ENCODE data around the gene DISC1. TPM values are rescaled to one million over a fixed set of nuclear protein-coding genes. Genes with fewer than 3 reads are reported as not detected.

Gene DISC1
- total RNA-seq, 1 donor from 2014 or later: 16.0 TPM

DNA sequence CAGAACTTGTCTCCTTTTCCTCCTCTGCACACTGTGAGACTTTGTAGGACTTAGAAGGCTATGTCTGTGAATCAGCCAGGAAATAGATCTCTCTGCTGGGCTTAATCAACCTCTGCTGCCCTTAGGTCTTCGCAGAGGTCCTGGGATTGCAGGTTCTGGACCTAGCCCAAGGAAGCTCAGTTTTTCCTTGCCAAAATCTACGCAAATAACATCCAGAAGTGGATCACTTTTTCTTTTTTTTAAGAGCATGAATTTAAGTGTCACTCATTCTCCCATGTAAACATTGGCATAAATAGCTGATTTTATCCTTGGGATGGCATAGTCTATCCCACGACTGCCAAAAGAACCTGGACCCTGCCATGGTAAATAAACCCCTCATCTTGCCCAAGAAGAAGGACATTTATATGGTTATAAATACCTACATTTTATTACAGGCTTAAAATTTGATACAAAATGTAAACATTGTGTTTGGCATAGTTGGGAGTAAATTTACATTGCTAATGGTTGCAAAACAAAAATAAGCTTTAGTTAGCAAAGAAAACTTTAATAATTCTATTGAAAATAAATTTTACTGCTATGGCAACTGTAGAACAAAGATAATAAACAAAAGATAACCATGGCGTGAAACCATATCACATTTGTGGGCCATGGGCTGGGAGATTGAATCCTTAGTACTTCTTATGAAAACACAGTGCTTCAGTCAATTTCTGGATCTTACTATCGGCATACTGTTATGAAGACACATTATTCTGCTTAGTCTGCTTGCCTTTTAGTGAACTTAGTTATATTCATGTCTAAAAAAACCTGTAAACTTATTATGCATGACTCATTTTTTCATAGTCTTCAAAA lies 24.5 kb upstream of the DISC1 start:
- Histone ChIP-seq H3K4me3 (no peak overlapping the region), H3K27me3 (no peaks in the 10 kb centered on the region), H3K9me3 (no peaks in the 10 kb centered on the region), H3K4me1 (peaks cover 0 to 3% of the 10 kb centered on the region in 2 donors), H3K27ac (no peak overlapping the region), H3K36me3 (no peaks in the 10 kb centered on the region)
- intact Hi-C loops (cut with DNase I): loop anchor here (5.0 kb wide), 1 partner anchor 75 kb away; the partner anchor contains the start of gene TSNAX
- TF ChIP-seq, protein P1, sequence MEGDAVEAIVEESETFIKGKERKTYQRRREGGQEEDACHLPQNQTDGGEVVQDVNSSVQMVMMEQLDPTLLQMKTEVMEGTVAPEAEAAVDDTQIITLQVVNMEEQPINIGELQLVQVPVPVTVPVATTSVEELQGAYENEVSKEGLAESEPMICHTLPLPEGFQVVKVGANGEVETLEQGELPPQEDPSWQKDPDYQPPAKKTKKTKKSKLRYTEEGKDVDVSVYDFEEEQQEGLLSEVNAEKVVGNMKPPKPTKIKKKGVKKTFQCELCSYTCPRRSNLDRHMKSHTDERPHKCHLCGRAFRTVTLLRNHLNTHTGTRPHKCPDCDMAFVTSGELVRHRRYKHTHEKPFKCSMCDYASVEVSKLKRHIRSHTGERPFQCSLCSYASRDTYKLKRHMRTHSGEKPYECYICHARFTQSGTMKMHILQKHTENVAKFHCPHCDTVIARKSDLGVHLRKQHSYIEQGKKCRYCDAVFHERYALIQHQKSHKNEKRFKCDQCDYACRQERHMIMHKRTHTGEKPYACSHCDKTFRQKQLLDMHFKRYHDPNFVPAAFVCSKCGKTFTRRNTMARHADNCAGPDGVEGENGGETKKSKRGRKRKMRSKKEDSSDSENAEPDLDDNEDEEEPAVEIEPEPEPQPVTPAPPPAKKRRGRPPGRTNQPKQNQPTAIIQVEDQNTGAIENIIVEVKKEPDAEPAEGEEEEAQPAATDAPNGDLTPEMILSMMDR (IDR thresholded peaks at IDR 0.05): no peak
- DNase-seq (ENCODE audit: low spot score in 2 of 2): no peak

DNA sequence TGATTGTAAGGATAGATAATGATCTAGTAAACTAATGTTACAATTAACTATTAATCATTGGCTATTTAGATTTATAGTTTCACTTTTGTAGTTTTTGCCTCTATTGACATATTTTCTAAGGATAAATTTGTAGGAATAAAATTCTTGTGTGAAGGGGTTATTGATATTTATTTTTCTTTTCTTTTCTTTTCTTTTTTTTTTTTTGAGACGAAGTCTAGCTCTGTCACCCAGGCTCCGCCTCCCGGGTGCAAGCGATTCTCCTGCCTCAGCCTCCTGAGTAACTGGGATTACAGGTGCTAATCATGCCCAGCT lies 24.0 kb upstream of the DISC1 start:
- H3K27ac ChIP-seq: no peak overlapping the region
- intact Hi-C loops (cut with DNase I): loop anchor here (5.0 kb wide), 1 partner anchor 75 kb away; the partner anchor contains the start of gene TSNAX
- TF ChIP-seq, protein P1 (IDR thresholded peaks at IDR 0.05): no peak

DNA sequence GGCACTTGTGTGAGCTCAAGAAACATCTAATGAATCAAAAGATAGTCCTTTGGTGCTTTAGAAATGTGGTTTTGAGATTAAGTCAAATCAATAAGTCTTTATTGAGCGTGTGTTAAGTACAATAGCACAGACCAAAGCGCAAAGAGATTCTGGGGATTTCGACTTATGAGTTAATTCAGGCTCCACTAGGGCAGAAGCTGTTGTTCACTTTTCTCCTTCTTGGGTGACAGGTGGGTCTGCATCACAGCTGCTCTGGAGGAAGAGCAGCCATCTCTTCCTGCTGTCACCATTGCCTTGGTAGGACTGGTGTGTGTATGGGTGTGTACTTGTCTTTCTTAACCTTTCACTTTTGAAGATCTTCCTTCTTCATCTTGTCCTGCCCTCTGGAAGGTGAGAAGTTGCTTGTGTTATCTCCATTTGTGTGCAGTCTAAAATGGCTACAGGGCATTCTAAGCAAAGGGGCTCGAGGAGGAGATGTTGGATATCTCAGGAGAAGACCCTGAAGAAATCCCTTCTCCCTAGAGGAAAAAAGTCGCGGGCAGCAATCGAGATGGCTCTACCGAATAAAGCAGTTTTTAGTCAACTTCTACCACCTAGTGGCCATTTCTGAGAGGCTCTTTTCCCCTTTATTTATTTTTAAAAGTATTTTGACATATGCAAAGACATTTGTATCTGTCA lies 22.9 kb upstream of the DISC1 start:
- TF ChIP-seq, protein P1 (IDR thresholded peaks at IDR 0.05): peak; percentile 54 to 76 (median 56)
- Histone ChIP-seq H3K27me3 (no peaks in the 10 kb centered on the region), H3K36me3 (no peaks in the 10 kb centered on the region), H3K4me1 (peaks cover 0 to 3% of the 10 kb centered on the region in 2 donors), H3K9me3 (no peaks in the 10 kb centered on the region), H3K27ac (no peak overlapping the region), H3K4me3 (peak overlapping the region; percentile 59 to 63)
- intact Hi-C loops (cut with DNase I): loop anchor here (1.0 to 5.0 kb wide), 2 partner anchors 76 to 246 kb away; partner anchors contain the start of gene TSNAX
- no peak for DNase-seq (ENCODE audit: low spot score in 2 of 2)

More for the DNA sequence above, 24.0 kb upstream of the DISC1 start:
- DNase-seq (ENCODE audit: low spot score in 2 of 2): no peak
- Histone ChIP-seq H3K9me3 (no peaks in the 10 kb centered on the region), H3K27me3 (no peaks in the 10 kb centered on the region), H3K36me3 (no peaks in the 10 kb centered on the region), H3K4me3 (no peak overlapping the region), H3K4me1 (peaks cover 0 to 3% of the 10 kb centered on the region in 2 donors)

DNA sequence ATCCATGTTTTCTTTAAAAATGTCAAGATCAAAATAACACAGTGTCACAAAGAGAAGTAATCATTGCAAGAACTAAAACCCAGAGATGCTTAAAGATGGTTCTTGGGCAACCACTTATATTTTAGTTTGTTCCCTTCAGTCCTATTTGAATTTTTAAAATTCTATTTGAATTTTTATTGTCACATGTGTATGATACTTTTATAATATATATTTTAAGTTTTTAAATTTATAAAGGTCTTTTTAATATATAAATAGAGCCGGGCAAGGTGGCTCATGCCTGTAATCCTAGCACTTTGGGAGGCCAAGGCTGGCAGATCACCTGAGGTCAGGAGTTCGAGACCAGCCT lies 22.3 kb upstream of the DISC1 start:
- intact Hi-C loops (cut with DNase I): loop anchor here (1.0 to 5.0 kb wide), 2 partner anchors 77 to 247 kb away; partner anchors contain the start of gene TSNAX
- Histone ChIP-seq H3K4me1 (peaks cover 0 to 3% of the 10 kb centered on the region in 2 donors), H3K36me3 (no peaks in the 10 kb centered on the region), H3K27me3 (no peaks in the 10 kb centered on the region), H3K4me3 (peak overlapping the region; percentile 59 to 63), H3K27ac (no peak overlapping the region), H3K9me3 (no peaks in the 10 kb centered on the region)
- DNase-seq (ENCODE audit: low spot score in 2 of 2): no peak
- TF ChIP-seq, protein P1 (IDR thresholded peaks at IDR 0.05): no peak

DNA sequence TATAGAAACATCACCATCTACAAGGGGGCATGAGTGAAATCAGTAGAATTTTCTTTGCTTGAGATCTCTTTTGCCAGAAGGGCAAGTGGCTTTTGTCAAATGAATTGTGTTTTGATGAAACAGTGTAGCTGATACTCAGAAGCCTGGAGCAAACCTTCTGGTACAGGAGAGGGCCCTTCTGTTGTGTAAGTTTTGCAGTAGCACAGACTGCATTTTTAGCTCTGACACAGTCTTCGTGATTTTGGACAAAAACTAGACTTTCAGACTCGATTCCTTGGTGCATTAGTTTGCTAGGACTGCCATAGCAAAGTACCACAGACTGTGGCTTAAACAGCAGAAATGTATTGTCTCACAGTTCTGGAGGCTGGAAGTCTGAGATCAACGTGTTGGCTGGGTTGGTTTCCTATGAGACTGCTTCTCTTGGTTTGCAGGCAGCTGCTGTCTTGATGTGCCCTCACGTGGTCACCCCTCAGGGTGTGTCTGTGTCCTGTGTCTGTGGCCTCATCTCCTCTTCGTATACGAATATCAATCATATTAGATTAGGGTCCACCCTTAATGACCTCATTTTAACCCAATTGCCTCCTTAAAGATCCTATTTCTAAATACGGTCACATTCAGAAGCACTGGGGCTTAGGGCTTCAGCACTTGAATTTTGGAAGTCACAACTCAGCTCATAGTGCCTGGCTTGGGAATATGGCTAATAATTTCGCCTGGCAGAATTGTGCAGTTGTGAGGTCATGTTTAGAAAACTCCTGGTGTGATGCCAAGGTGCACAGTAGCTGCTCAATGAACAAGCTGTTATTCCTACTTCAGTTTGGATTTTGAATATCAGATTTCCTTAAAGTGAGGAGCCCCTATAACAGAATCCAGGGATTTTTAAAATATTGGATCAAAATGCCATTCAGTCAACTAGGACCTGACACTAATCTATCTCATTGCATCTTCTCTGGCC lies 21.2 kb upstream of the DISC1 start:
- H3K4me3 ChIP-seq: no peak overlapping the region
- no peaks in the 10 kb centered on the region for H3K27me3 ChIP-seq
- no peaks in the 10 kb centered on the region for H3K36me3 ChIP-seq
- DNase-seq (ENCODE audit: low spot score in 2 of 2): no peak
- no peaks in the 10 kb centered on the region for H3K9me3 ChIP-seq
- intact Hi-C loops (cut with DNase I): no loop called here
- H3K4me1 ChIP-seq: peaks cover 0 to 3% of the 10 kb centered on the region in 2 donors
- no peak overlapping the region for H3K27ac ChIP-seq
- TF ChIP-seq, protein P1 (IDR thresholded peaks at IDR 0.05): no peak
